GM12878 (cell line): ENCODE results near the gene SPIB.

Experiments
- EZH2 ChIP-seq: IDR thresholded peaks from 2 replicates; pipeline ENCODE4 v1.6.1; 2012; ENCODE audit warnings: low read depth, mild to moderate bottlenecking, control low read depth, inconsistent platforms, low read length, borderline replicate concordance; ENCODE audit not compliant: control insufficient read depth
- JUNB ChIP-seq: IDR thresholded peaks from 2 replicates; pipeline ENCODE4 v1.6.1; 2016; ENCODE audit warnings: antibody characterized with exemption, mild to moderate bottlenecking
- NFYB ChIP-seq: IDR thresholded peaks from 2 replicates; pipeline ENCODE4 v1.6.1; 2011; ENCODE audit warnings: low read depth, mild to moderate bottlenecking, low read length, improper control_type of control experiment, moderate library complexity; ENCODE audit not compliant: insufficient read depth
- NR2F1 ChIP-seq: fragments of 450-650 bp; conservative IDR thresholded peaks from 2 replicates; pipeline ENCODE4 v1.6.1; 2017; ENCODE audit warnings: mild to moderate bottlenecking
- POLR2AphosphoS5 ChIP-seq: IDR thresholded peaks from 2 replicates; pipeline ENCODE4 v1.6.1; 2011; ENCODE audit warnings: mild to moderate bottlenecking, low read length, inconsistent platforms
- TF ChIP-seq, protein P1 (sequence below), 3 experiments: IDR thresholded peaks in 2 of 3; conservative IDR thresholded peaks in 1 of 3; 2 replicates each; pipeline ENCODE4 v1.5.1; 2011; ENCODE audit warnings: low read depth in 3 of 3, low read length in 3 of 3, mild to moderate bottlenecking in 3 of 3, control low read depth in 2 of 3, moderate library complexity in 2 of 3, inconsistent platforms in 1 of 3, mixed read lengths in 1 of 3; ENCODE audit not compliant: control insufficient read depth in 2 of 3, insufficient read depth in 1 of 3; ENCODE audit errors: extremely low read depth in 1 of 3
- TF ChIP-seq, protein P2 (sequence below): fragments of 450-650 bp; IDR thresholded peaks from 2 replicates; pipeline ENCODE4 v1.6.1; 2017; ENCODE audit warnings: mild to moderate bottlenecking, low read depth, inconsistent platforms; ENCODE audit not compliant: poor library complexity, severe bottlenecking
- TF ChIP-seq, protein P3 (sequence below): IDR thresholded peaks from 2 replicates; pipeline ENCODE4 v1.6.1; 2011; ENCODE audit warnings: low read depth, mild to moderate bottlenecking, low read length, moderate library complexity, borderline replicate concordance; ENCODE audit errors: extremely low read depth

DNA sequence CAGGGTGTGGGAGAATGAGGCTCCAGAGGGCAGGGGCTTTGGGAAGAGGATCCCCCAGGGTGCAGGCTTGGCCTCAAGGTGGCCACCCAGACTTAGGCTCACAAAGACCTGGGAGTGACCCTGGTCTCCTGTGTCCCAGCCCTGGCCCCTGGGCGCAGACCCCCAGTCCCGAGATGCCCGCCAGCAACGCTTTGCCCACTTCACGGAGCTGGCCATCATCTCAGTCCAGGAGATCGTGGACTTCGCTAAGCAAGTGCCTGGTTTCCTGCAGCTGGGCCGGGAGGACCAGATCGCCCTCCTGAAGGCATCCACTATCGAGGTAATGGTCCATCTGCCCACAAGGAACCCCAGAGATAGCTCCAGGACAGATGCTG lies 39.9 kb upstream of the SPIB start:
- TF ChIP-seq, protein P1, sequence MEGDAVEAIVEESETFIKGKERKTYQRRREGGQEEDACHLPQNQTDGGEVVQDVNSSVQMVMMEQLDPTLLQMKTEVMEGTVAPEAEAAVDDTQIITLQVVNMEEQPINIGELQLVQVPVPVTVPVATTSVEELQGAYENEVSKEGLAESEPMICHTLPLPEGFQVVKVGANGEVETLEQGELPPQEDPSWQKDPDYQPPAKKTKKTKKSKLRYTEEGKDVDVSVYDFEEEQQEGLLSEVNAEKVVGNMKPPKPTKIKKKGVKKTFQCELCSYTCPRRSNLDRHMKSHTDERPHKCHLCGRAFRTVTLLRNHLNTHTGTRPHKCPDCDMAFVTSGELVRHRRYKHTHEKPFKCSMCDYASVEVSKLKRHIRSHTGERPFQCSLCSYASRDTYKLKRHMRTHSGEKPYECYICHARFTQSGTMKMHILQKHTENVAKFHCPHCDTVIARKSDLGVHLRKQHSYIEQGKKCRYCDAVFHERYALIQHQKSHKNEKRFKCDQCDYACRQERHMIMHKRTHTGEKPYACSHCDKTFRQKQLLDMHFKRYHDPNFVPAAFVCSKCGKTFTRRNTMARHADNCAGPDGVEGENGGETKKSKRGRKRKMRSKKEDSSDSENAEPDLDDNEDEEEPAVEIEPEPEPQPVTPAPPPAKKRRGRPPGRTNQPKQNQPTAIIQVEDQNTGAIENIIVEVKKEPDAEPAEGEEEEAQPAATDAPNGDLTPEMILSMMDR (IDR thresholded peaks at IDR 0.05 in 2 of 3, conservative IDR thresholded peaks at IDR 0.05 in 1 of 3; ENCODE audit: control insufficient read depth in 2 of 3, extremely low read depth in 1 of 3, insufficient read depth in 1 of 3, low read depth in 3 of 3, low read length in 3 of 3) = no peak
- TF ChIP-seq EZH2 (no peak), NFYB (no peak), JUNB (no peak), NR2F1 (no peak), POLR2AphosphoS5 (no peak)
- TF ChIP-seq, protein P2, sequence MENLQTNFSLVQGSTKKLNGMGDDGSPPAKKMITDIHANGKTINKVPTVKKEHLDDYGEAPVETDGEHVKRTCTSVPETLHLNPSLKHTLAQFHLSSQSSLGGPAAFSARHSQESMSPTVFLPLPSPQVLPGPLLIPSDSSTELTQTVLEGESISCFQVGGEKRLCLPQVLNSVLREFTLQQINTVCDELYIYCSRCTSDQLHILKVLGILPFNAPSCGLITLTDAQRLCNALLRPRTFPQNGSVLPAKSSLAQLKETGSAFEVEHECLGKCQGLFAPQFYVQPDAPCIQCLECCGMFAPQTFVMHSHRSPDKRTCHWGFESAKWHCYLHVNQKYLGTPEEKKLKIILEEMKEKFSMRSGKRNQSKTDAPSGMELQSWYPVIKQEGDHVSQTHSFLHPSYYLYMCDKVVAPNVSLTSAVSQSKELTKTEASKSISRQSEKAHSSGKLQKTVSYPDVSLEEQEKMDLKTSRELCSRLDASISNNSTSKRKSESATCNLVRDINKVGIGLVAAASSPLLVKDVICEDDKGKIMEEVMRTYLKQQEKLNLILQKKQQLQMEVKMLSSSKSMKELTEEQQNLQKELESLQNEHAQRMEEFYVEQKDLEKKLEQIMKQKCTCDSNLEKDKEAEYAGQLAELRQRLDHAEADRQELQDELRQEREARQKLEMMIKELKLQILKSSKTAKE = no peak
- TF ChIP-seq, protein P3, sequence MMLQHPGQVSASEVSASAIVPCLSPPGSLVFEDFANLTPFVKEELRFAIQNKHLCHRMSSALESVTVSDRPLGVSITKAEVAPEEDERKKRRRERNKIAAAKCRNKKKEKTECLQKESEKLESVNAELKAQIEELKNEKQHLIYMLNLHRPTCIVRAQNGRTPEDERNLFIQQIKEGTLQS = no peak
